Endometrial microvascular endothelial cells (primary cell): ENCODE measurements around the gene COBLL1. TPM values are rescaled to one million over a fixed set of nuclear protein-coding genes. Genes with fewer than 3 reads are reported as not detected.

Experiments used
- in situ Hi-C: cut with HindIII; loops from 2 replicates; pipeline ENCODE4 v1.10.0; 2017; ENCODE audit warnings: low sequenced_read_pairs, low pct_unique_long_range_greater_than_20kb; ENCODE audit errors: inconsistent ontology term
- total RNA-seq: library from RNA; depleted of rRNA; stranded (reverse); fragments of >200 nt; gene quantifications from one replicate; pipeline ENCODE4 v1.2.3, GENCODE V29; 2015; ENCODE audit errors: inconsistent ontology term

The COBLL1 gene
- total RNA-seq, 1 donor from 2014 or later, result 12.2 TPM

- in situ Hi-C loops, result no loop called here
Measured at GRCh38 chr2:164826293-164827243, 15.1 kb downstream of the COBLL1 start.

GRCh38 chr2:164824872-164825271 lies 16.8 kb downstream of the COBLL1 start:
- in situ Hi-C loops, result no loop called here

GRCh38 chr2:164823126-164823525 lies 18.5 kb downstream of the COBLL1 start:
- in situ Hi-C loops, result no loop called here

GRCh38 chr2:164821338-164821737 lies 20.3 kb downstream of the COBLL1 start:
- in situ Hi-C loops, result no loop called here

GRCh38 chr2:164818149-164819136 lies 23.2 kb downstream of the COBLL1 start:
- in situ Hi-C loops, result no loop called here

- in situ Hi-C loops, result no loop called here
Measured at GRCh38 chr2:164816900-164817299, 24.7 kb downstream of the COBLL1 start.

- in situ Hi-C loops, result no loop called here
Measured at GRCh38 chr2:164816046-164816445, 25.6 kb downstream of the COBLL1 start.

- in situ Hi-C loops, result no loop called here
Measured at GRCh38 chr2:164815071-164815793, 26.4 kb downstream of the COBLL1 start.

GRCh38 chr2:164813535-164813934 lies 28.1 kb downstream of the COBLL1 start:
- in situ Hi-C loops, result no loop called here

- in situ Hi-C loops, result no loop called here
Measured at GRCh38 chr2:164812378-164812777, 29.2 kb downstream of the COBLL1 start.

GRCh38 chr2:164811819-164812218 lies 29.8 kb downstream of the COBLL1 start:
- in situ Hi-C loops, result no loop called here

GRCh38 chr2:164810843-164811242 lies 30.8 kb downstream of the COBLL1 start:
- in situ Hi-C loops, result no loop called here

- in situ Hi-C loops, result no loop called here
Measured at GRCh38 chr2:164808776-164809175, 32.8 kb downstream of the COBLL1 start.

- in situ Hi-C loops, result no loop called here
Measured at GRCh38 chr2:164803776-164804466, 37.7 kb downstream of the COBLL1 start.

GRCh38 chr2:164802095-164802707 lies 39.4 kb downstream of the COBLL1 start:
- in situ Hi-C loops, result no loop called here

- in situ Hi-C loops, result no loop called here
Measured at GRCh38 chr2:164800572-164800971, 41.1 kb downstream of the COBLL1 start.

- in situ Hi-C loops, result no loop called here
Measured at GRCh38 chr2:164797627-164798026, 44.0 kb downstream of the COBLL1 start.

- in situ Hi-C loops, result no loop called here
Measured at GRCh38 chr2:164796999-164797398, 44.6 kb downstream of the COBLL1 start.
